Ovary (tissue), 3 donors: ENCODE data around the gene UBQLNL.

Experiments used
- EP300 ChIP-seq: sonication (generic); formaldehyde crosslinking; IDR thresholded peaks from one replicate; pipeline ENCODE4 v1.6.1; 2017; ENCODE audit warnings: antibody characterized with exemption
- POLR2A ChIP-seq: fragments of 450-650 bp; IDR thresholded peaks from one replicate; pipeline ENCODE4 v1.6.1; 2017; ENCODE audit warnings: antibody characterized with exemption, mild to moderate bottlenecking, moderate library complexity
- TF ChIP-seq, protein P1 (sequence below), 3 donors: fragments of 450-650 bp in 2 of 3; fragments of 200-600 bp in 1 of 3; IDR thresholded peaks; one replicate each; pipeline versions ENCODE4 v1.5.1 to v1.8.0; 2016 to 2022; ENCODE audit warnings: antibody characterized with exemption in 3 of 3, mild to moderate bottlenecking in 1 of 3
- donor health status: DM: no; HTN: no; CAD: no.

- TF ChIP-seq, protein P1, sequence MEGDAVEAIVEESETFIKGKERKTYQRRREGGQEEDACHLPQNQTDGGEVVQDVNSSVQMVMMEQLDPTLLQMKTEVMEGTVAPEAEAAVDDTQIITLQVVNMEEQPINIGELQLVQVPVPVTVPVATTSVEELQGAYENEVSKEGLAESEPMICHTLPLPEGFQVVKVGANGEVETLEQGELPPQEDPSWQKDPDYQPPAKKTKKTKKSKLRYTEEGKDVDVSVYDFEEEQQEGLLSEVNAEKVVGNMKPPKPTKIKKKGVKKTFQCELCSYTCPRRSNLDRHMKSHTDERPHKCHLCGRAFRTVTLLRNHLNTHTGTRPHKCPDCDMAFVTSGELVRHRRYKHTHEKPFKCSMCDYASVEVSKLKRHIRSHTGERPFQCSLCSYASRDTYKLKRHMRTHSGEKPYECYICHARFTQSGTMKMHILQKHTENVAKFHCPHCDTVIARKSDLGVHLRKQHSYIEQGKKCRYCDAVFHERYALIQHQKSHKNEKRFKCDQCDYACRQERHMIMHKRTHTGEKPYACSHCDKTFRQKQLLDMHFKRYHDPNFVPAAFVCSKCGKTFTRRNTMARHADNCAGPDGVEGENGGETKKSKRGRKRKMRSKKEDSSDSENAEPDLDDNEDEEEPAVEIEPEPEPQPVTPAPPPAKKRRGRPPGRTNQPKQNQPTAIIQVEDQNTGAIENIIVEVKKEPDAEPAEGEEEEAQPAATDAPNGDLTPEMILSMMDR (IDR thresholded peaks at IDR 0.05) = no peak
- TF ChIP-seq POLR2A (no peak), EP300 (no peak)
These were observed 26.7 kb downstream of the UBQLNL start for GRCh38 chr11:5489576-5490357.
